ENCODE data around the gene SLC38A2.

DNA sequence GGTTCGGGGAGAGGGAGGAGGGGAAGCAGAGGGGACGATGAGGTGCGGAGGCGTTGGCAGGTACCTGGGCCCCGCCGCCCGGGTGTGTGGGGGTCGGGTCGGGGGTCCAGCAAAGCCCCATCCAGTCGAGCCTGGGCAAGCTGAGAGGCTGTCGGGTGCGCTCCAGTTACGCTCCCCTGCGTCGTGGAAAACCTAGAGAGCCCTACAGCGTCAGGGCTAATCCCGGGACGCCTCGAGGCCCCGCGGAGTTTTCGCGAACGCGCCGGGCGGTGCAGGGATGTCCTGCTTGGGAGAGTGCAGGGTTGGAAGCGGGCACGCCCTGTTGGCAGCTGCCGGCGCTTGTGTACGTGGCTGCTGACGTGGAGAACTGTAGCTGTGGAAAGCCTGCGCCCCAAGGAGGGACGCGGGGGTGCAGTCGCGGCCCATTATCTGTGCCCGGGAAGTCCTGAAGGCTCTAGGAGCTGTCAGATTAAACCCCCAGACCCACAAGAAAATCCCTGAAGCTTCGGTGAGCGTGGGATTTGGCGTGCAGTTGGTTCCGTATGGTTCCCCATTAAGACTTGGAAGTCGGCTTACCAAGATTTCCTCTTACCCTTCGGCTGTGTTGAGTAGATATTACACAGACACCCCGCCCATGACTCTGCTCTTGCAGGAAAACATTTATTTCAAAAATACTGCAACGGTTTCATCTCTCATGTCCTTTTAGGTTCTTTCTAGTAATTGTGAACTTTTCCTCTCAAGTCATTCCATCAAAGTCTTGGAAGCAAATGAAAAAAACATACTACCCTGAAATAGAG is 11.3 kb upstream of the SLC38A2 start:
- TF ChIP-seq, protein P1, sequence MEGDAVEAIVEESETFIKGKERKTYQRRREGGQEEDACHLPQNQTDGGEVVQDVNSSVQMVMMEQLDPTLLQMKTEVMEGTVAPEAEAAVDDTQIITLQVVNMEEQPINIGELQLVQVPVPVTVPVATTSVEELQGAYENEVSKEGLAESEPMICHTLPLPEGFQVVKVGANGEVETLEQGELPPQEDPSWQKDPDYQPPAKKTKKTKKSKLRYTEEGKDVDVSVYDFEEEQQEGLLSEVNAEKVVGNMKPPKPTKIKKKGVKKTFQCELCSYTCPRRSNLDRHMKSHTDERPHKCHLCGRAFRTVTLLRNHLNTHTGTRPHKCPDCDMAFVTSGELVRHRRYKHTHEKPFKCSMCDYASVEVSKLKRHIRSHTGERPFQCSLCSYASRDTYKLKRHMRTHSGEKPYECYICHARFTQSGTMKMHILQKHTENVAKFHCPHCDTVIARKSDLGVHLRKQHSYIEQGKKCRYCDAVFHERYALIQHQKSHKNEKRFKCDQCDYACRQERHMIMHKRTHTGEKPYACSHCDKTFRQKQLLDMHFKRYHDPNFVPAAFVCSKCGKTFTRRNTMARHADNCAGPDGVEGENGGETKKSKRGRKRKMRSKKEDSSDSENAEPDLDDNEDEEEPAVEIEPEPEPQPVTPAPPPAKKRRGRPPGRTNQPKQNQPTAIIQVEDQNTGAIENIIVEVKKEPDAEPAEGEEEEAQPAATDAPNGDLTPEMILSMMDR (IDR thresholded peaks at IDR 0.05): no peak
- TF ChIP-seq POLR2A (IDR thresholded peaks at IDR 0.05): no peak

Data from lower leg skin (tissue), 3 donors.